IMR-90 (cell line): ENCODE measurements around the gene MELTF. TPM values are rescaled to one million over a fixed set of nuclear protein-coding genes. Genes with fewer than 3 reads are reported as not detected.

ENCODE experiments used
- ATAC-seq: fragments of 200-7000 bp; cut with Tn5 transposase; 2 replicates; pipeline ENCODE4 v1.9.1; 2020; ENCODE audit warnings: low read depth, mild to moderate bottlenecking, moderate library complexity
- BruUV-seq: library from RNA; stranded (reverse); fragments of 400-500 nt; replicated peaks from 2 replicates; lab custom pipeline; 2021; lab: Mats Ljungman, UMichigan
- CTCF ChIA-PET: fragments of 300-600 bp; formaldehyde crosslinking; extraction: SDS; loops from one replicate; lab custom pipeline; 2021; ENCODE audit warnings: antibody characterized with exemption; lab: Yijun Ruan, JAX
- POLR2A ChIA-PET: fragments of 300-600 bp; sonication (Branson Sonifier 250); formaldehyde crosslinking; loops from one replicate; lab custom pipeline; 2022; ENCODE audit warnings: antibody characterized with exemption; ENCODE audit not compliant: unreplicated experiment; lab: Charles Lee
- DNase-seq: peaks from one replicate; pipeline ENCODE4 v3.0.0; 2013
- H2AFZ ChIP-seq: replicated peaks from 2 replicates; pipeline ENCODE3; 2013; ENCODE audit warnings: low read length, mild to moderate bottlenecking; ENCODE audit not compliant: poor library complexity
- H2AK5ac ChIP-seq: 2 replicates; pipeline ENCODE4 v1.6.1; 2013; ENCODE audit warnings: low read depth, low read length, inconsistent platforms
- H2AK9ac ChIP-seq: replicated peaks from 2 replicates; pipeline ENCODE3; 2013; ENCODE audit warnings: mild to moderate bottlenecking, low read depth, low read length, moderate library complexity; ENCODE audit not compliant: poor library complexity
- H2BK120ac ChIP-seq: 2 replicates; pipeline ENCODE4 v1.6.1; 2013; ENCODE audit warnings: low read depth, low read length, inconsistent platforms
- H2BK15ac ChIP-seq: 3 replicates; pipeline ENCODE4 v1.6.1; 2013; ENCODE audit warnings: low read depth, low read length, inconsistent platforms
- H2BK20ac ChIP-seq: 2 replicates; pipeline ENCODE4 v1.6.1; 2013; ENCODE audit warnings: low read depth, mild to moderate bottlenecking, inconsistent platforms, low read length, moderate library complexity
- H2BK5ac ChIP-seq: 2 replicates; pipeline ENCODE4 v1.6.1; 2013; ENCODE audit warnings: mild to moderate bottlenecking, low read depth, low read length, inconsistent platforms; ENCODE audit not compliant: poor library complexity, severe bottlenecking
- H3K14ac ChIP-seq: replicated peaks from 2 replicates; pipeline ENCODE4 v1.6.1; 2013; ENCODE audit warnings: low read depth, low read length, inconsistent platforms
- H3K18ac ChIP-seq: 2 replicates; pipeline ENCODE4 v1.6.1; 2013; ENCODE audit warnings: low read depth, low read length, control low read depth
- H3K23ac ChIP-seq: 2 replicates; pipeline ENCODE4 v1.6.1; 2013; ENCODE audit warnings: low read depth, low read length, inconsistent platforms
- H3K27ac ChIP-seq: 2 replicates; pipeline ENCODE4 v1.5.1; 2013; ENCODE audit warnings: mild to moderate bottlenecking, control low read depth, low read length; ENCODE audit not compliant: insufficient read depth
- H3K27me3 ChIP-seq: 2 replicates; pipeline ENCODE4 v1.6.1; 2013; ENCODE audit warnings: low read length; ENCODE audit not compliant: control insufficient read depth, insufficient read depth
- H3K36me3 ChIP-seq: 2 replicates; pipeline ENCODE4 v1.6.1; 2013; ENCODE audit warnings: low read length, mixed read lengths; ENCODE audit not compliant: control insufficient read depth, insufficient read depth
- H3K4ac ChIP-seq: 2 replicates; pipeline ENCODE4 v1.6.1; 2013; ENCODE audit warnings: low read depth, low read length, inconsistent platforms
- H3K4me1 ChIP-seq: 2 replicates; pipeline ENCODE4 v1.6.1; 2013; ENCODE audit warnings: low read length, mixed read lengths; ENCODE audit not compliant: control insufficient read depth, insufficient read depth
- H3K4me2 ChIP-seq: 2 replicates; pipeline ENCODE4 v1.6.1; 2013; ENCODE audit warnings: low read depth, mild to moderate bottlenecking, control low read depth, low read length, moderate library complexity
- H3K4me3 ChIP-seq: 2 replicates; pipeline ENCODE4 v1.5.1; 2013; ENCODE audit warnings: low read depth, mild to moderate bottlenecking, control low read depth, low read length, moderate library complexity; ENCODE audit not compliant: insufficient read depth
- H3K56ac ChIP-seq: 2 replicates; pipeline ENCODE4 v1.6.1; 2013; ENCODE audit warnings: low read length, inconsistent platforms; ENCODE audit not compliant: insufficient read depth; ENCODE audit errors: extremely low read depth
- H3K79me1 ChIP-seq, 2 experiments: 2 replicates each; pipeline ENCODE4 v1.6.1; 2013; ENCODE audit warnings: low read length in 2 of 2, inconsistent platforms in 1 of 2, low read depth in 1 of 2
- H3K9ac ChIP-seq: 2 replicates; pipeline ENCODE4 v1.6.1; 2013; ENCODE audit warnings: low read depth, low read length, control low read depth
- H3K9me1 ChIP-seq: 2 replicates; pipeline ENCODE4 v1.6.1; 2013; ENCODE audit warnings: low read length, inconsistent platforms; ENCODE audit not compliant: insufficient read depth
- H3K9me3 ChIP-seq: 2 replicates; pipeline ENCODE4 v1.6.1; 2013; ENCODE audit warnings: low read length; ENCODE audit not compliant: control insufficient read depth, insufficient read depth
- H4K20me1 ChIP-seq: 2 replicates; pipeline ENCODE4 v1.6.1; 2013; ENCODE audit warnings: low read length, inconsistent platforms; ENCODE audit not compliant: insufficient read depth
- H4K5ac ChIP-seq: 2 replicates; pipeline ENCODE4 v1.6.1; 2013; ENCODE audit warnings: mild to moderate bottlenecking, low read depth, low read length, control low read depth
- H4K8ac ChIP-seq, 2 experiments: 2 replicates each; pipeline ENCODE4 v1.6.1; 2013; ENCODE audit warnings: low read depth in 2 of 2, low read length in 2 of 2, control low read depth in 1 of 2, inconsistent platforms in 1 of 2
- H4K91ac ChIP-seq: 2 replicates; pipeline ENCODE4 v1.6.1; 2013; ENCODE audit warnings: low read depth, low read length, inconsistent platforms; ENCODE audit not compliant: insufficient read depth
- BHLHE40 ChIP-seq: fragments of 150-350 bp; IDR thresholded peaks from 2 replicates; pipeline ENCODE4 v1.6.1; 2016; ENCODE audit warnings: mild to moderate bottlenecking, low read depth, low read length
- CEBPB ChIP-seq: IDR thresholded peaks from 2 replicates; pipeline ENCODE4 v1.6.1; 2012; ENCODE audit warnings: low read depth, low read length, improper control_type of control experiment
- CHD1 ChIP-seq: IDR thresholded peaks from 2 replicates; pipeline ENCODE4 v1.6.1; 2012; ENCODE audit warnings: low read depth, low read length, improper control_type of control experiment
- FOS ChIP-seq: fragments of 150-350 bp; IDR thresholded peaks from 2 replicates; pipeline ENCODE4 v1.6.1; 2016; ENCODE audit warnings: low read depth, low read length
- NFE2L2 ChIP-seq: fragments of 150-350 bp; IDR thresholded peaks from 2 replicates; pipeline ENCODE4 v1.6.1; 2016; ENCODE audit warnings: low read depth, mild to moderate bottlenecking, low read length
- POLR2A ChIP-seq: IDR thresholded peaks from 2 replicates; pipeline ENCODE4 v1.6.1; 2012; ENCODE audit warnings: mild to moderate bottlenecking, low read depth, low read length
- RAD21 ChIP-seq: IDR thresholded peaks from 2 replicates; pipeline ENCODE4 v1.6.1; 2012; ENCODE audit warnings: low read length, improper control_type of control experiment
- SMC3 ChIP-seq: fragments of 150-350 bp; IDR thresholded peaks from 2 replicates; pipeline ENCODE4 v1.6.1; 2016; ENCODE audit warnings: low read depth, mild to moderate bottlenecking, antibody characterized with exemption, low read length, moderate library complexity
- USF2 ChIP-seq: fragments of 150-350 bp; IDR thresholded peaks from 2 replicates; pipeline ENCODE4 v1.6.1; 2017; ENCODE audit warnings: mild to moderate bottlenecking, antibody characterized with exemption, low read length, low read depth
- WGBS, 2 experiments: methylation state at CpG; one replicate each; pipeline versions ENCODE4 v1.1.5 to v1.1.7; 2013; ENCODE audit warnings: missing lambda C conversion rate in 2 of 2; ENCODE audit not compliant: insufficient read length in 1 of 2; ENCODE audit errors: extremely low coverage in 2 of 2; 5-methylcytosine and 5-hydroxymethylcytosine counted together
- dilution Hi-C: fragments of 300-500 bp; cut with HindIII; formaldehyde crosslinking; loops from one replicate; pipeline ENCODE4 v1.14.3; 2018; ENCODE audit warnings: low sequenced_read_pairs; ENCODE audit not compliant: unreplicated experiment
- in situ Hi-C: fragments of 300-500 bp; cut with MboI; formaldehyde crosslinking; loops from 3 replicates; pipeline ENCODE4 v1.14.3; 2019; ENCODE audit warnings: low sequenced_read_pairs, inconsistent platforms, mixed read lengths
- intact Hi-C: fragments of 100-400 bp; cut with micrococcal nuclease; formaldehyde crosslinking; loops from 2 replicates; pipeline ENCODE4 v1.10.0; 2022
- polyA plus RNA-seq, 3 experiments: library from polyadenylated mRNA; depleted of rRNA; stranded (reverse); fragments of >200 nt; gene quantifications; 2 replicates each; pipeline ENCODE4 v1.2.3, GENCODE V29; 2012; ENCODE audit warnings: low replicate concordance in 1 of 3
- total RNA-seq: library from RNA; depleted of rRNA; stranded (reverse); fragments of >200 nt; gene quantifications from 2 replicates; pipeline ENCODE4 v1.2.3, GENCODE V29; 2012

MELTF gene
- total and polyA plus RNA-seq, 2 of the 4 experiments (the other 2 are of a cell fraction) = 0.18 to 0.50 TPM

- dilution Hi-C loops = no loop called here
- H3K9ac ChIP-seq = no peak overlapping the region
- H3K4me1 ChIP-seq = no peaks in the 10 kb centered on the region; the same call in 1 of the 2 replicates
- H3K36me3 ChIP-seq = no peaks in the 10 kb centered on the region
- H2AK9ac ChIP-seq = no peak overlapping the region
- no peak overlapping the region for H2BK120ac ChIP-seq
- no peak overlapping the region for H3K4ac ChIP-seq
- no peak overlapping the region for H2BK20ac ChIP-seq
- no peak overlapping the region for H3K56ac ChIP-seq
- no peak overlapping the region for H2BK5ac ChIP-seq
- intact Hi-C loops = no loop called here
- H4K91ac ChIP-seq = no peak overlapping the region
- 89% methylated on average over 8 of the region's 21 CpGs; no CpG with 5 or more reads in 1 of the 2 experiments for WGBS, 2 experiments
- H4K20me1 ChIP-seq = no peaks in the 10 kb centered on the region
- CTCF ChIA-PET = no interaction called here
- H3K23ac ChIP-seq = no peak overlapping the region
- peaks cover 51% of the 10 kb centered on the region for H3K27me3 ChIP-seq
- no peak overlapping the region for H3K18ac ChIP-seq
- H3K14ac ChIP-seq = no peak overlapping the region
- H3K27ac ChIP-seq = no peak overlapping the region
- DNase-seq = no peak
- no peaks in the 10 kb centered on the region for H3K9me3 ChIP-seq
- no peak overlapping the region for H4K5ac ChIP-seq
- H2AK5ac ChIP-seq = no peak overlapping the region
- H3K4me3 ChIP-seq = no peak overlapping the region
- ATAC-seq = no peak
- in situ Hi-C loops = no loop called here
- H3K4me2 ChIP-seq = no peak overlapping the region
- no peak overlapping the region for H2BK15ac ChIP-seq
- H4K8ac ChIP-seq = no peak overlapping the region
- BruUV-seq = no TSS peak
- POLR2A ChIA-PET = no interaction called here
- H3K9me1 ChIP-seq = peaks cover 2% of the 10 kb centered on the region; the same call in 1 of the 2 replicates
- H3K79me1 ChIP-seq = no peaks in the 10 kb centered on the region
- TF ChIP-seq BHLHE40 = no peak
- TF ChIP-seq NFE2L2 = no peak
- TF ChIP-seq RAD21 = no peak
- TF ChIP-seq SMC3 = no peak
- TF ChIP-seq CHD1 = no peak
- TF ChIP-seq USF2 = no peak
- TF ChIP-seq CEBPB = no peak
- no peak for TF ChIP-seq FOS
- no peak for TF ChIP-seq POLR2A
- no peak overlapping the region for H2AFZ ChIP-seq
Observed at GRCh38 chr3:197025736-197026480, 3.7 kb downstream of the MELTF start.
